Activated CD4-positive, alpha-beta T cell treated with anti-CD3 and anti-CD28 coated beads, Interleukin-10, Interleukin-2, amounts not matched to agents 100 ng/mL and 50 ng/mL, durations not matched to agents 16 hours and 8 hours (primary cell): Measurements from ENCODE around the gene TH.

Experiments
- DNase-seq: peaks from one replicate; pipeline ENCODE4 v3.0.0-alpha.2; 2020

Gene TH

DNA sequence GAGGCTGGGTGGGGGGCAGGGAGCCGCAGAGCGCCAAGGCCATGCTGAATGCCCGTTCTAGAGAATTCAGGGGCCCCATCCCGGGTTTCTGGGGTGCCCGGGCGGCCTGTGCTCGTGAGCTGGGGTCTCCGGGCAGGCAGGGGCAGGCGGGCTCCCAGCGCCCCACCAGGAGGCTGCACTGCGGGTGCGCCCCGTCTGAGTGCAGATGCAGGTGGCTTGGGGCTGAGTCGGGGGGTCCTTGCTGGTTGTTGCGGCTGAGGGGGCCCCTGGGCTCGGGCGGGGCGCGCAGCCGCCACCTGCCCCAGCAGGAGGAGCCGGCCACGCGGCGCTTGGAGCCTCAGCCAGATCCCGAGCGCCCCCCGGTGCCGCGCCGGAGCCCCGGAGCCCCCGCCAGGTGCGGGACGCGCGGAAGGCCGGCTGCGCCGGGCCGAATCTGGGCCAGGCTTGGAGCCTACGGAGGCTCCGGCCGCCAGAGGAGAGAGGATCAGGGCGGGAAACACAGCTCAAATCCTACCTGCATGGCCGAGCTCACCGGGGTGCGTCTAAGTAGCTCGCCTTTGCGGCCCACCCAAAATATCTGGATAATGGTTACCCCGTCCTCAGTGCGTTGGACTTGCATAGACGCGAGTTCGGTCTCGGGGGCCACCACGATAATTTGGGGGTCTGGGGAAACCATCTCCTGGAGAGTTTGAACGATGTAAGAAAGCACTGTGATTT lies 31.8 kb downstream of the TH start:
- no peak for DNase-seq

DNA sequence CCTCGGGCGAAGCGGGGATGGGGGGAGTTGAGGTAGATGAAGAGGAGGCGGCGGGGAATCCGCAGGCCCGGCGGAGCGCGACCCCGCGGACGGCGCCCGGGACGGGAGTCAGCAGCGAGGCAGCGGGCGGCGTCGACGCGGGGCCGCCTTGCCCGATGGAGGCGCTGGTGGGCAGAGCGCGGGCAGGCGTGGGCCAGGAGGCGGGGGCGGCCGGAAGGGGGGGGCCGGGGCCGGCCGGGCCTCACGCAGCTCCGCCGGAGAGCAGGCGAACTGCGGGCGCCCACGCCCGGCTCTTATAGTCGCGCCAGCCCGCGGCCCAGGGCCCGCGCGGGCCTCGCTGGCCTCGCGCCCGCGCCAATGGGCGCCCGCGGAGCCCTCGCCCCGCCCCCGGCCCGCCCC lies 32.5 kb downstream of the TH start, which contains the start of gene IGF2:
Gene IGF2 (minus strand): TSS at position 267 of the 399 bp plus-strand sequence. CDS start 3,866 bp downstream, outside the sequence.
- no peak for DNase-seq

DNA sequence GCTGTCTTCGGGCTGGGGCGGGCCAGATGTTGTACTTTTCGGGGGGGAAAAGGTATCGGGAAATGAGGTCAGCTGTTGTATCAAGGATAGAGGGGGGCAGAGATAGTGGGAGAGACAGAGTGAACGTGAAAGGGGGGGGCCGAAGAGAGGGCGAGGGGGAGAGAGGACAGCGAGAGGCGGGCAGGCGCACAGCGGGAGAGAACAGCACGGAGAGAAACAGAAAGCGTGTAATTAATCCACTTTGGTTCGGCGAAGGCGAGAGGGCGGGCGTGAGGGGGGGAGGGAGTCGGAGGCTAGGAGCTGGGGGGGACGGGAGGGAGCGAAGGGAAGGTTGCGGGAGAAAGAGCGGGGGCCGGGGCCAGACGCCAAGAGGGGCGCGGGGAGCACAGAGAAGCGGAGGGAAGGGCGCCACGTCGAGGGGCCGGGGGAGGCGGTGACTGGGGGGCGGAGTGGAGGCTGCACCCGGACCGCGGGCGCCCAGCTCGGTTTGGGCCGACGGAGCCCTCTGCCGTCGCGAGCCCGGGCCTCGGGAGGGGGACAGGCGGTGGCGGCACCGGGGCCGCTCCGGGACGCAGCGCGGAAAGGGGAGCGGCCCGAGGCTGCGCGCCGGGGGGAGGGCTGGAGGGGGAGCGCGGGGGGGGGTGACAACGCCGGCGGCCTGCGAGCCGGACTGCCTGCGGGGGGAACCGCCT lies 33.0 kb downstream of the TH start:
- DNase-seq = no peak

DNA sequence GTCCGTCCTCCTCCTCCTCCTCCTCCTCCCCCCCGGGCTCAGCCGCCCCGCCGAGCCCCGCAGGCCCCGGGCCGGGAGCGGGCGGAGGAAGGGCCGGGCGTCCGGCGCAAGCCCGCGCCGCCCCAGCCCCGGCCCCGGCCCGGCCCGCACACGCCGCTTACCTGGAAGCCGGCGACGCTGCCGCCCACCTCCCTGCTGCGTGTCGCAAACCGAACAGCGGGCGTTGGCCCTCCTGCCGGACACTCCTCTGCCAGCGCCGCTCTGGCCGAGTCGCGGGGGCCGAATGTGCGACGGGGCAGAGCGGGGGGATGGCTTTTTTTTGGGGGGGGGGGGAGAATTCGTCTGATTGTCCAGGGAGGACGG lies 33.6 kb downstream of the TH start:
- no peak for DNase-seq

DNA sequence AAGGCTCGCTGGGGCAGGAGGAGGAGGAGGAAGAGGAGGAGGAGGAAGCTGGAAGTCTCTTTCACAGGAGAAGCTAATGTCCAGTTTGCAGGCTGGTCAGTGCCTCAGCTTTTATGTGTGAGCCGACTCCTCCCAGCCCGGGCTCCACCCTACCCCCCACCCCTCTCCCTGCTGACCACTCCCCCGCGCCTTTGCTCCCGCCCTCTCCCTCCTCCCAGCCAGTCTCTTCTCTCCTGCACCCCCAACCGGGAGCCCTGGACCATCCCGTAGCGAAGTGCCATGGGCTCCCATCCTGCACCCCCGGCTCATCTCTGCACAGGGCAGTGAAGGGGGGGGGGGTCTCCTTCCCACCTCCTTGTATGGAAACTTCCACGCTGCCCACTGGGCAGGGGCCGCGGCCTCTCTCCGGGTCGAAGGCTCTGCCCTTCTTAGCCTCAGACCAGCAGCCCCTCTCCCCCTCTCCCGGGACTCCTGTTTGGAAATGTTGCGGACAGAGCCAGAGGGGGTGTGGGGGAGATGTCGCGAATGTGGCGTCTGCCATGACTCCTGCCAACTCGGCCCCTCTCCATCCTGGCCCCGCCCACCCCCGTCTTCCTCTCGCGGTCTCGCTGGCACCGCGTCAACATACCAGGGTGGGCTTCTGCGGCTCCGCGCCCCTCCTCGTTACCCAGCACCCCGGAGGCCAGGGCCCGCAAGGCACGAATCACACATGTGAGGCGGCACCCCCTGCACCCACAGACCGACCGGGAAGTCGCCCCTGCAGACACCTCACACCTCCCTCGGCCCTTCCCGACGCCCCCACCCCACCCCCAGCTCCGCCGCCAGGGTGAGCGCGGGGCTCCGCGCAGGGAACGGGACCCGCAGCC lies 34.2 kb downstream of the TH start:
- DNase-seq = no peak

GRCh38 chr11:2136952-2137201 lies 34.7 kb downstream of the TH start:
- no peak for DNase-seq

DNA sequence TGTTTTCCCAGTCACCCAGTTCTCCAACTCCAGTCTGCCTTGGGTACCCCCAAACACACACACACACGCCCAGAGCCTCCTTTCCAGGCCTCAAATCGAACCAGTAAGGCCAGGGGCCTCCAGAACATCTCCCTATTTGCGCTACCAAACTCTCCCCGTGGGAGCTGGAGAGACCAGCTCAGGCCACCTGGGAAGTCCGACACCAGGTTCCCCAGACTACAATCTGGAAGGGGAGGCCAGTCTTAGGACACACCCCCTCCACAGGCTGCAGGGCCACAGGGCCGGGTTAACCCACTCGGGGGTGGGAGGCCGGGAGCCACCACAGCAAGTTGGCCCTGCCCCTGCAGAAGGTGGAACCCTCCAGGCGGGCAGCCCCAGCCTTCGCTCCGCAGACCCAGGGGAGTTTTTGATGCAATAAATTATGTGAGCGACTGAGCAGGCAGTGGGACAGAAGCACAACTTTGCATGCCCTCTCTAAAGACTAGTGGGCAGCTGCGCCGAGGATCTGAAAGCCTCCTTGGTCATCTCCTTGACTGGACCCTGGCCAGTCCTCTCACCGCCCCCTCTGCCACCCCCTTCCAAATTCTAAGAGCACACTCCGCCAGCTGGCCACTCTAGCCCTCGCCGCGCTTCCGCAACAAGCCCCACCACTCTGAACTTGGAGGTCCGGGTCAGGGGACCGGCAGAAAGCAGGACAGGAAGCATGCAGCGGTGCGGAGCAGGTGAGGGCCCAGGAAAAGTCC lies 35.2 kb downstream of the TH start:
- no peak for DNase-seq

- DNase-seq = no peak
Measured at GRCh38 chr11:2135648-2136201, 35.9 kb downstream of the TH start.

GRCh38 chr11:2135018-2135569 lies 36.5 kb downstream of the TH start:
- DNase-seq = no peak

GRCh38 chr11:2134022-2135010 lies 37.3 kb downstream of the TH start:
- DNase-seq = no peak

DNA sequence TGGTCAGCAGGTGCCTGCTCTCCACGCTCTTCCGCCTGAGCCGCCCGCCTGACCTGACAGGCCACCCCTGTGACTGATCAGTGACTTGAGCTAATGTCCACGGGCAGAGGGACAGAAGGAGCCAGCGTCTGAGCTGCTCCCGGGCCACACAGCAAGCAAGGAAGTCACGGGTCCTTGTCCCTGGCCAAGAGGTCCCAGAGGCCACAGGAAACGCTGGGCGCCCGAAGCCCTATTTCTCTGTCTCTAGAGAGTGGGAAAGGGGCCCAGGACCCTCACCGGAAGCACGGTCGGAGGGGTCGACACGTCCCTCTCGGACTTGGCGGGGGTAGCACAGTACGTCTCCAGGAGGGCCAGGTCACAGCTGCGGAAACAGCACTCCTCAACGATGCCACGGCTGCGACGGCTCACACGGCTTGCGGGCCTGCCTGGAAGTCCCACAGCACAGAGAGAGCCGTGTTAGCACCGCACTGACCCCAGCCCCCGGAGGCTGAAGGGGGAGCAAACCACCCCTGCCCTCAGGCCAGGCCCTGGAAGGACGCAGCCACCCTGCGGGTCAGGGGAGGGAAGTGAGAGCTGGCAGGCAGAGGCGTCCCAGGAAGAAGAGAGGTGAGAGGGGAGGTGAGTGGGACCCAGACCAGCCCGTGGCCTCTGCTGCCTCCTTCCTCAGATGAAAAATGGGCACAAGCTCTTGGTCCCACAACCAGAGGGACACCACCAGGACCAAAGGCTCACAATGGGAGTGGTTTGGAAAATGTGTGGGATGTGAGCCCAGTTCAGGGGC lies 38.2 kb downstream of the TH start:
- no peak for DNase-seq

- no peak for DNase-seq
Measured at GRCh38 chr11:2132874-2133240, 38.8 kb downstream of the TH start.

GRCh38 chr11:2132246-2132645 lies 39.4 kb downstream of the TH start:
- no peak for DNase-seq

DNA sequence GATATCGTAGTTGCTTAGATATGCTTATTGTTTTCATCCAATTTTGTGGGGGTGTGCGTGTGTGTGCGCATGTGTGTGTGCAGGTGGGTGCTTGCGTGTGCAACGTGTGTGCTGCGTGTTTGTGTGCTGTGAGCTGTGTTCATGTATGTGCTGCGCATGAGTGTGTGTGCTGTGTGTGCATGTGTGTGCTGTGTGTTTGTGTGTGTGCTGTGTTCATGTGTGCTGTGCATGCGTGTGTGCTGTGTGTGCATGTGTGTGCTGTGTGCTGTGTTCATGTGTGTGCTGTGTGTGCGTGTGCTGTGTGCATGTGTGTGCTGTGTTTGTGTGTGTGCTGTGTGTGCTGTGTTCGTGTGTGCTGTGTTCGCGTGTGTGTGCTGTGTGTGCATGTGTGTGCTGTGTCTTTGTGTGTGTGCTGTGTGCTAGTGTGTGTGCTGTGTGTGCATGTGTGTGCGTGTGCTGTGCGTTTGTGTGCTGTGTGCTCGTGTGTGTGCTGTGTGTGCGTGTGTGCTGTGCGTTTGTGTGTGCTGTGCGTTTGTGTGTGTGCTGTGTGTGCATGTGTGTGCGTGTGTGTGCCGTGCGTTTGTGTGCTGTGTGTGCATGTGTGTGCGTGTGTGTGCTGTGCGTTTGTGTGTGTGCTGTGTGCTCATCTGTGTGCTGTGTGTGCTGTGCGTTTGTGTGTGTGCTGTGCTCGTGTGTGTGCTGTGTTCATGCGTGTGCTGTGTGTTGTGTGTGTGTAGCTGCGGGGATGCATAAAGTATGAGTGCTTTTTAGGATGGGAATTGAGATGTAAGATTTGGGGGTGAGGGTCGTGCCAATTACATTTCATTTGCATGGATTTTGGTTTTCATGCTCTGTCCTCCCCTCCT lies 40.0 kb downstream of the TH start:
- DNase-seq = no peak

- DNase-seq = no peak
Measured at GRCh38 chr11:2130881-2131352, 40.7 kb downstream of the TH start.

- DNase-seq = no peak
Measured at GRCh38 chr11:2129699-2130366, 41.8 kb downstream of the TH start.

GRCh38 chr11:2129308-2129698 lies 42.3 kb downstream of the TH start:
- DNase-seq = no peak

- no peak for DNase-seq
Measured at GRCh38 chr11:2128511-2129307, 42.9 kb downstream of the TH start.
